Smooth muscle cell (in vitro differentiated cells): Measurements from ENCODE around the gene FXYD7. TPM values are rescaled to one million over a fixed set of nuclear protein-coding genes. Genes with fewer than 3 reads are reported as not detected.
"Not testable (repeated sequence)": the region's sequence is repeated elsewhere in the genome, so short reads cannot be mapped to it uniquely, and the experiment has no call there.

Experiments used
- DNase-seq: peaks from one replicate; lab custom pipeline; 2025; ENCODE audit not compliant: unreplicated experiment; lab: John Stamatoyannopoulos, UW
- H2AFZ ChIP-seq: fragments of 200-600 bp; sonication (generic); 2 replicates; pipeline ENCODE4 v1.6.0; 2016; ENCODE audit warnings: antibody characterized with exemption, low read depth, mild to moderate bottlenecking
- H3F3A ChIP-seq: fragments of 200-600 bp; sonication (generic); 2 replicates; pipeline ENCODE4 v1.6.0; 2017; ENCODE audit warnings: antibody characterized with exemption, low read depth
- H3K27ac ChIP-seq: fragments of 200-600 bp; sonication (generic); 2 replicates; pipeline ENCODE4 v1.5.1; 2016; ENCODE audit warnings: low read depth, mild to moderate bottlenecking
- H3K27me3 ChIP-seq: fragments of 200-600 bp; sonication (generic); 2 replicates; pipeline ENCODE4 v1.6.1; 2016; ENCODE audit warnings: low read depth, mild to moderate bottlenecking
- H3K36me3 ChIP-seq: fragments of 200-600 bp; sonication (generic); 2 replicates; pipeline ENCODE4 v1.5.1; 2016; ENCODE audit warnings: low read depth
- H3K4me1 ChIP-seq: fragments of 200-600 bp; sonication (generic); 2 replicates; pipeline ENCODE4 v1.5.1; 2016; ENCODE audit warnings: low read depth
- H3K4me2 ChIP-seq: fragments of 200-600 bp; sonication (generic); 2 replicates; pipeline ENCODE4 v1.6.0; 2016; ENCODE audit warnings: mild to moderate bottlenecking
- H3K4me3 ChIP-seq: fragments of 200-600 bp; sonication (generic); 2 replicates; pipeline ENCODE4 v1.5.1; 2016; ENCODE audit warnings: mild to moderate bottlenecking
- H3K79me2 ChIP-seq: fragments of 200-600 bp; sonication (generic); 2 replicates; pipeline ENCODE4 v1.6.0; 2016; ENCODE audit warnings: low read depth, mild to moderate bottlenecking
- H3K9ac ChIP-seq: fragments of 200-600 bp; sonication (generic); 2 replicates; pipeline ENCODE4 v1.6.0; 2016; ENCODE audit warnings: low read depth
- H3K9me3 ChIP-seq: fragments of 200-600 bp; sonication (generic); replicated peaks from 2 replicates; pipeline ENCODE4 v1.5.1; 2016; ENCODE audit warnings: low read depth
- H4K20me1 ChIP-seq: fragments of 200-600 bp; sonication (generic); 2 replicates; pipeline ENCODE4 v1.6.0; 2016; ENCODE audit warnings: low read depth
- CTCF ChIP-seq: fragments of 200-600 bp; sonication (generic); IDR thresholded peaks from 2 replicates; pipeline ENCODE4 v1.5.1; 2017; ENCODE audit warnings: borderline replicate concordance, mild to moderate bottlenecking, antibody characterized with exemption; ENCODE audit not compliant: insufficient read depth, poor library complexity, severe bottlenecking
- WGBS: methylation state at CpG from one replicate; pipeline ENCODE4 v1.1.7; 2016; ENCODE audit warnings: low lambda C conversion rate; 5-methylcytosine and 5-hydroxymethylcytosine counted together
- polyA plus RNA-seq: library from polyadenylated mRNA; unstranded; fragments of >200 nt; fragmentation: Nextera tagmentation; extraction: Ambion mirVana; gene quantifications from 2 replicates; pipeline ENCODE4 v1.2.1, GENCODE V29; 2016
- total RNA-seq: library from RNA; depleted of rRNA; stranded (reverse); fragments of >200 nt; gene quantifications from 2 replicates; pipeline ENCODE4 v1.2.3, GENCODE V29; 2014

FXYD7 gene
- total and polyA plus RNA-seq, 2 experiments from 2014 or later, result not detected

DNA sequence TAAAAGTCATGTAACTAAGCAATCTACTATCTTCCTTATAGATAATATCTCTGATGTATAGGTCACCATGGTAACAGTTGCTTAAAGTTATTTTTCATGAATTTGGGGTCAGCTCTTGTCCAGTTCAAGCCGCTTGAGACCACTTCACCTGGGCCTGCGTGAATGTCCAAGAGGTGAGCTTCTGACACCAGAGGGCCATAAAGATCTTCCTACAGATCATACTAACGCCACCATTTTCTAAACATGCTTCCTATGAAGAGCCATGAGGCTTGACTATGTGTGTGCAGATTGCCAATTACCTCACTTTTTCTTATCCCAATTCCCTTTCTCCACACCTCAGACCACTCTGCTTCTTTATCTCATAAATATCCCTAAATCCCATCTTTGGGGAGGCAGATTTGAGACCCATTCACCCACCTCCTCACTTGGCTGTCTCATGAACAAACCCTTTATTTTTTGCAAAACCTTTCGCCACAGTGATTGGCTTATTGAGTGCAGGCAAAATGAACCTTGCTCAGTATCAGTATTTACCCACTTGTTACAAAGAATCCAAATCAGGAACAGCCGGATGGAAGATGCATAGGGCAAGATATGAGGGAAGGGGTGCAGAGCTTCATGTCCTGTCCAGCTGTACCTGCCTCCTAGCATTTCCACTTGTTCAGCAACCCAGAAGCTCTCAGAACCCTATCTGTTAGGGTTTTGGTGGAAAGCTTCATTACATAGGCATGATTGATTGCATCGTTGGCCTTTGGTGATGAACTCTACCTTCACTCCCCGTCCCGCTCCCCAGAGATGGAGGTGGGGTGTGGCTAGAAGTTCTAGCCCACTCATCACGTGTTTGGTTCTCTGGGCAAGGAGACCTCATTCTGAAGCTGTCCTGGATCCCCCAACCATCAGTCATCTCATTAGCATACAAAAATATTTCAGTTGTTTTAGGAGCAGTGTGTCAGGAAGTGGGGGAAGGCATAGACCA is 51.2 kb downstream of the FXYD7 start:
- no peak overlapping the region for H3K9ac ChIP-seq
- H2AFZ ChIP-seq, result no peak overlapping the region
- DNase-seq, result no peak
- WGBS, result 80% methylated on average over 9 of the region's 9 CpGs
- H3K4me1 ChIP-seq, result no peaks in the 10 kb centered on the region
- H3K4me2 ChIP-seq, result no peak overlapping the region
- no peaks in the 10 kb centered on the region for H3F3A ChIP-seq
- H3K36me3 ChIP-seq, result no peaks in the 10 kb centered on the region
- H3K27ac ChIP-seq, result no peak overlapping the region
- H4K20me1 ChIP-seq, result no peaks in the 10 kb centered on the region
- H3K79me2 ChIP-seq, result no peaks in the 10 kb centered on the region
- no peak for TF ChIP-seq CTCF
- H3K9me3 ChIP-seq, result no peaks in the 10 kb centered on the region
- no peak overlapping the region for H3K4me3 ChIP-seq
- H3K27me3 ChIP-seq, result no peaks in the 10 kb centered on the region

GRCh38 chr19:35195830-35196229 is 52.8 kb downstream of the FXYD7 start:
- Histone ChIP-seq H3K4me3 (no peak overlapping the region), H2AFZ (no peak overlapping the region), H3K9ac (no peak overlapping the region), H3K79me2 (no peaks in the 10 kb centered on the region), H4K20me1 (no peaks in the 10 kb centered on the region), H3F3A (no peaks in the 10 kb centered on the region), H3K27me3 (no peaks in the 10 kb centered on the region), H3K4me2 (no peak overlapping the region), H3K9me3 (no peaks in the 10 kb centered on the region), H3K36me3 (no peaks in the 10 kb centered on the region), H3K4me1 (no peaks in the 10 kb centered on the region), H3K27ac (no peak overlapping the region)
- WGBS, result 36% methylated on average over 2 of the region's 2 CpGs
- no peak for TF ChIP-seq CTCF
- no peak for DNase-seq

GRCh38 chr19:35196861-35197260 is 53.8 kb downstream of the FXYD7 start:
- not testable (repeated sequence) for H3K4me2 ChIP-seq, H4K20me1 ChIP-seq, H3F3A ChIP-seq, H3K9me3 ChIP-seq, H3K79me2 ChIP-seq, H2AFZ ChIP-seq, H3K27ac ChIP-seq, H3K27me3 ChIP-seq, DNase-seq, H3K36me3 ChIP-seq, H3K9ac ChIP-seq, H3K4me1 ChIP-seq, H3K4me3 ChIP-seq
- 89% methylated on average over 6 of the region's 6 CpGs for WGBS

- no peaks in the 10 kb centered on the region for H3K4me1 ChIP-seq
- H3K27ac ChIP-seq, result no peak overlapping the region
- no peak overlapping the region for H3K9ac ChIP-seq
- no peaks in the 10 kb centered on the region for H3K27me3 ChIP-seq
- no peak overlapping the region for H3K4me3 ChIP-seq
- DNase-seq, result no peak
- H3K79me2 ChIP-seq, result no peaks in the 10 kb centered on the region
- 43% methylated on average over 2 of the region's 2 CpGs for WGBS
- H3K4me2 ChIP-seq, result no peak overlapping the region
- no peak overlapping the region for H2AFZ ChIP-seq
- no peaks in the 10 kb centered on the region for H3F3A ChIP-seq
- no peak for TF ChIP-seq CTCF
- H3K36me3 ChIP-seq, result no peaks in the 10 kb centered on the region
- H4K20me1 ChIP-seq, result no peaks in the 10 kb centered on the region
- H3K9me3 ChIP-seq, result no peaks in the 10 kb centered on the region
Observed at GRCh38 chr19:35199481-35199880, 56.4 kb downstream of the FXYD7 start.
